Measurements from ENCODE around the gene RAP1A.

The RAP1A gene

DNA sequence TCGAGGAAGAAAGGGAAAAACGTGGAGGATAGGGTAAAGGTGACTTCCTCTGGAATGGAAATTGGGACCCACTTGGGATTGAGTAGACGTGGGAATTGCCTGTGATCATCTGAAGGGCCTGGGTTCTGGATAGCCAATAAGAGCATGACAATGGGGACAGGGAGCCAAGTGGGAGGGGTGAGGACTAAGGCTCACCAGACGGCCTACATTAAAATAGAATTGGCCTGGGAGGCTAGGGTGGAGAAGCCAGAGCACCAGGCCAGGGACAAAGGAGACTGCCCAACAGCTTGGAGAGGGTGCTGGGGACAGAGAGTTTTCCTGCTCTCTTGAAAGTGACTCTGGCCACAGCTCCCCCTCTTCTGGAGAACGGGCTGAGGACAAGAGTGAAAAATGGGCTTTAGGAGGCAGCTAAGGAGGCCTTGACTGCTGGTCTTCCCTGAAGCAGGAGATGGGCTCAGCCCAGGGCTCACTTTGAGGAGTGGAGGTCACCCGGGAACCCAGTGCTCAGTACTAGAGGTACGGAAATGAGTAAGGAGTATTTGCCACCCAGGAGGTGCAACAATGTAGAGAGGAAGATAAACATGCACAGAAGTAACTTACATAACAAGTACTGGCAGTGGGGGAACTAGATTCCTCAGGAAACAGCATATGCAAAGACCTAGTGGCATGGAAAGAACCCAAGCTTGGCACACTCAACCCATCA lies 100.8 kb downstream of the RAP1A start:
- no peak for DNase-seq (ENCODE audit: insufficient read length, low spot score)
- no peak for FAIRE-seq
- no peak for TF ChIP-seq POLR2A (IDR thresholded peaks at IDR 0.05; ENCODE audit: low read depth, low read length)

- DNase-seq (ENCODE audit: insufficient read length, low spot score) = no peak
- FAIRE-seq = no peak
- no peak for TF ChIP-seq POLR2A (IDR thresholded peaks at IDR 0.05; ENCODE audit: low read depth, low read length)
Observed at GRCh38 chr1:111720977-111721786, 101.6 kb downstream of the RAP1A start.

DNA sequence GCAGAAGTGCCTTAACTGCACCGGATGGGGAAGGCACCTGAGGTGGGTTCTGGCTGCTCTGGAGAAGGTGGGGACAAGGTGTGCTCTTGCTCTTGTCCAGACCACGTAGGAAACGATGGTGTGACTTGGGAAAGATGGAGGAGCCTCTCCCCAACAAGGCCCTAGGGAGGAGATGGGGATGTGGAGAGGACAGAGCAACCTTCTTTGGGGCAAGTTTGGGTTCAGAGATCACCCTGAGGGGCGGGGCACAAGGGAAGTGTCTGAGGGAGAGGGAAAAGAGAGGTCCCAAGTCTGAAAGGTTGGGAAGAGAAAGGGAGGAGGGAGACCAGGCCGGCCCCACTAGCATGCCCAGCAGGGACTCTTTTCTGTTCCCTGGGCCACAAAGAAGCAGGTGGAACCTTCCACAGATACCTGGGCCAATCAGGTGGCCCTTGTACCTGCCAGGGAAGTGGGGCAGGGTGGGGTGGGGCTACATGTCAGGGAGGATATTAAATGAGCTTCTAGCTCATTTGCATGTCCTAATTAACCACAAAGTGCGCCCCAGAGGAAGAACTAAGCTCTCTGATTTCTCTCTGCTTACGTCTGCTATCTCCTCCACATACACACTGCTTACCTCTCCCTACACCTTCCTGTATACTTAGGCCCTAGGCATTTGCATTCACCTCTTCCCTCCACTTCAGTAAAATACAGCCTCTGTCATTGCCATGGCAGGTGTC lies 103.7 kb downstream of the RAP1A start:
- no peak for FAIRE-seq
- no peak for DNase-seq (ENCODE audit: insufficient read length, low spot score)
- TF ChIP-seq POLR2A (IDR thresholded peaks at IDR 0.05; ENCODE audit: low read depth, low read length) = no peak

- FAIRE-seq = no peak
- no peak for DNase-seq (ENCODE audit: insufficient read length, low spot score)
- TF ChIP-seq POLR2A (IDR thresholded peaks at IDR 0.05; ENCODE audit: low read depth, low read length) = no peak
Observed at GRCh38 chr1:111723871-111724270, 104.3 kb downstream of the RAP1A start.

GRCh38 chr1:111725192-111725591 lies 105.6 kb downstream of the RAP1A start:
- FAIRE-seq (no peak), DNase-seq (ENCODE audit: insufficient read length, low spot score) (no peak)
- TF ChIP-seq POLR2A (IDR thresholded peaks at IDR 0.05; ENCODE audit: low read depth, low read length) = no peak

GRCh38 chr1:111727056-111727455 lies 107.5 kb downstream of the RAP1A start:
- FAIRE-seq = no peak
- no peak for TF ChIP-seq POLR2A (IDR thresholded peaks at IDR 0.05; ENCODE audit: low read depth, low read length)
- no peak for DNase-seq (ENCODE audit: insufficient read length, low spot score)

- DNase-seq (ENCODE audit: insufficient read length, low spot score) (no peak), FAIRE-seq (no peak)
- no peak for TF ChIP-seq POLR2A (IDR thresholded peaks at IDR 0.05; ENCODE audit: low read depth, low read length)
Observed at GRCh38 chr1:111729271-111729921, 109.8 kb downstream of the RAP1A start.

DNA sequence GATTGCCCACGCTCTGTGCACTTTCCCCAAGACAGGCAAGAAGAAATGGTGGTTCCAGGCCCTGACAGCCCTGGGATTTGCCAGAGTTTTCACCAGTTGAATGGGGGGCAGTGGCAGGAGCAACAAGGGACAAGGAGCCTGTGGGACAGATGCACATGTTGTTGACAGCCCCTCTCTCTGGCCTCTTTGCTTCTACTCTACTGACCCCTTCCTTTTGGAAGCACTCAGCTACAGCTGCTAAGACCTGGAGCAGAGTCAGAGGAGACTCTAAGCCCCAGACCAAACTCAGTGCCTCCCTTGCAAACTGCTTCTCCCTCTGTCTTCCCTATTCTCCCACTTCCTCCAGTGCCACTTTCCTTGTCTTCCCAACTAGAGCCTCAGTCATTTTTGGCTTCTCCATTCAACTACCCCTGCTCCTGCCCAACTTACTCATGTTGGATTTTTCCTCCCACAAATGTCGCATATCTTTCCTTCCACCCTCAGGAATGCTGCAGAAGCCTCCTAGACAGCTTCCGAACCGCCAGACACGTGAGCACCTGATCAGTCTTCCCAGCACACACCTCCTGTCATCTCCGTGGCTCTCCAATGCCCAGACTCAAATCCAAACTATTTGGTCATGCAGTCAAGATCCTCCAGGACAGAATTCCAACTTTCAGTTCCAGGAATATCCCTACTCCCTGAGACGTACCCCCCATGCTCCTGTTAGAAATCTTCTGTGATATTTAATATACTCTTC lies 110.5 kb downstream of the RAP1A start:
- TF ChIP-seq POLR2A (IDR thresholded peaks at IDR 0.05; ENCODE audit: low read depth, low read length) = no peak
- FAIRE-seq (no peak), DNase-seq (ENCODE audit: insufficient read length, low spot score) (no peak)

DNA sequence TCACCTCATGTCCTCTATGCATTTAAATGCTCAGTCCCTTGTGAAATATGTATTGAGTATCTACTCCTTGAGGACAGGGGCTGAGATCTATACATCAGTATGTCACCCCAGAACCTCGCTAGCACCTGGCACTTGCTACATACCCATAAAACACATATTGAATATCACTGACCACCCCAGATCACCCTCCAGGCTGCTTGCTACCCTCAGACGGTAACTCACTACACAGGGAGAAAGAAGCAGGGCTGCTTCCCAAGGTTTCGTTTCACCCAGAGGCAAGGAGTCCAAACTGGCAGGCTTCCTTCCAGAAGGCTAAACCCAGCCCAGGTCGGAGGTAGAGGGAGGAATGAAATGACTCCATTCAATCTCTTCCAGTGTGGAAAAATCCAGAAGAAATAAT lies 111.1 kb downstream of the RAP1A start:
- FAIRE-seq (no peak), DNase-seq (ENCODE audit: insufficient read length, low spot score) (no peak)
- TF ChIP-seq POLR2A (IDR thresholded peaks at IDR 0.05; ENCODE audit: low read depth, low read length) = no peak

DNA sequence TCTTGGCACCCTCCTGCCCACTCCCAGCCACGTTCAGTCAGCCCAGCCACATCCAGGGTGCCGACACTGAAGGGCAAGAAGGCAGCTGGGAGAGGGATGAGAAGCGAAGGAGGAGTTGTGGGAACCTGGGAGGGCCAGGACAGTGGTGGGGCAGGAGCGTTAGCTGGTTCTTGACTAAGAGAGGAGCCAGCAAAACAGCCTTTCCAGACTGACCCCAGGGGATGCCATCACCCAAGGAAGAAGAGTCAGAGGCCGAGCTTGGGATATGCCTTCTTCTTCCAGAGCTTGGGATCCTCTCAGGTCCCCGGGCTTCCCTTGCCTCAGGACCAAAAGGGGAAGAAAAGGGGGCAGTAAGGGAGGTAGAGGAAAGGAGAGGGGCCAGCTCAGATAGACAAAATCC lies 112.4 kb downstream of the RAP1A start:
- TF ChIP-seq POLR2A (IDR thresholded peaks at IDR 0.05; ENCODE audit: low read depth, low read length) = no peak
- no peak for FAIRE-seq

GRCh38 chr1:111732718-111733117 lies 113.1 kb downstream of the RAP1A start:
- no peak for DNase-seq (ENCODE audit: insufficient read length, low spot score)
- no peak for FAIRE-seq
- TF ChIP-seq POLR2A (IDR thresholded peaks at IDR 0.05; ENCODE audit: low read depth, low read length) = no peak

More for the DNA sequence above, 112.4 kb downstream of the RAP1A start:
- no peak for DNase-seq (ENCODE audit: insufficient read length, low spot score)

DNA sequence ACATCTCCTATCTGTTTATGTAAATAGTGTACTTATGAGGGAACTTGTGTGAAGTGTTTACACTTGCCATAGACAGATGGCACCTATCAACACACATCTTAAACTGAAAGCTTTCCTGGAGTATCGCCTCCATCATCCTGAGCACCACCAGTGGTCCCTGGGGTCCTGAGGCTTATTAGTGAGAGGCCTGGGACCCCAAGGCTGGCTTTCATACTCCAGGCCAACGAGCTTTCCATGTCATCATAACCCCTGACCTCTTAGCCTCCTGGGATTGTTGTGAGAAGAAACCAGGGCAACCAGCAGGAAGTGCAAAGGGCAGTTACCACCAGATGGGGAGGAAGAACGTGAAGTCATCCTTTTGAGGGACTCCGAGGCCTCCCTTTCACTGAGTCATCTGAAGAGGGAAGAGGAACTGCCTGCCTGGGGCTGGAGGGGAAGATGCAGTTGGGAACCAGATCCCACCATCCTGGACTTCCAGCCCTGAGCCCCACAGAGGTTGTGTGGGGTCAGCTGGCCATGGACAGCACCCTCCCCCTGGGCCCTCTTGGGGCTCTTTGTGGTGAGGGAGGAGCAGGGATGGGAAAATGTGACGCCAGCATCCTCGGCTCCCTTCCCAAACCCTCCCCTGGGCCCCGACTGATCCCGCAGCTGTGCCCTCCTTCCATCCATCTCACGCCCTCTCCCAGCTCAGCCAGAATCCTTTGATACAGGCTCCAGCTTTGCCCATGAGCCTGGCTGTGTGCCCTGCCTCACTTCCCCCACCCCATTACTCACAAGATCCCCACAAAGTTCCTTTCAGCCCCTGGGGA lies 113.8 kb downstream of the RAP1A start:
- no peak for TF ChIP-seq POLR2A (IDR thresholded peaks at IDR 0.05; ENCODE audit: low read depth, low read length)
- DNase-seq (ENCODE audit: insufficient read length, low spot score) (peak; percentile 75), FAIRE-seq (peak; percentile 36)

DNA sequence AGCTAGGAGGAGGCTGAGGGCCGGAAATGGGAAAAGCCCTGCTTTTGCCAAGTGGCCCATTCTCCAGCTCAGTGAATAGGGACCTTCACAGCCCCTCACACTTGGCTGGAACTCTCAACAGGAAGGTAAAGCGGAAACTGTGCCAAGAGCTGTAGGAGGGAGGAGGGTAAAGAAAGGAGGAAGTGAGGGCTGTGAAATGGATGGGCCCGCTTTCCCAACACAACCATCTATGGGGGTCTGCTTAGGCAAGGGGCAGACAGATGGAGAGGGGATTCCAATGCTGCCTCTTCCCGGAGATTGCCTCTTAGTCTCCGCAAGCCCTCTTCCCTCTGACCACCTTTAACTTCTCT lies 114.4 kb downstream of the RAP1A start:
- DNase-seq (ENCODE audit: insufficient read length, low spot score) (no peak), FAIRE-seq (no peak)
- no peak for TF ChIP-seq POLR2A (IDR thresholded peaks at IDR 0.05; ENCODE audit: low read depth, low read length)
